Erythroblast (primary cell): ENCODE data around the gene GCK.

Experiments
- GATA1 ChIP-seq: IDR thresholded peaks from 2 replicates; pipeline ENCODE4 v1.6.1; 2011; ENCODE audit warnings: low read depth, mild to moderate bottlenecking, control low read depth, low read length, moderate library complexity
- POLR2A ChIP-seq: IDR thresholded peaks from 2 replicates; pipeline ENCODE4 v1.6.1; 2011; ENCODE audit warnings: mild to moderate bottlenecking, low read length

GRCh38 chr7:44236333-44236728, 47.1 kb upstream of the GCK start:
- no peak for TF ChIP-seq POLR2A
- TF ChIP-seq GATA1, result no peak
